Lower lobe of right lung (tissue), 2 donors: Measurements from ENCODE around the gene C9orf50. TPM values are rescaled to one million over a fixed set of nuclear protein-coding genes. Genes with fewer than 3 reads are reported as not detected.

Experiments used
- ATAC-seq, 2 donors: fragments of 200-7000 bp; cut with Tn5 transposase; one replicate each; pipeline ENCODE4 v1.9.1; 2020 to 2022; ENCODE audit warnings: mild to moderate bottlenecking in 2 of 2, moderate library complexity in 2 of 2
- DNase-seq: peaks from one replicate; pipeline ENCODE4 v3.0.0-alpha.2; 2020
- H3K27ac ChIP-seq: fragments of 200-600 bp; one replicate; pipeline ENCODE4 v1.8.0; 2022
- H3K27me3 ChIP-seq: fragments of 200-600 bp; one replicate; pipeline ENCODE4 v1.8.0; 2022; ENCODE audit warnings: low read depth
- H3K36me3 ChIP-seq: fragments of 200-600 bp; one replicate; pipeline ENCODE4 v1.8.0; 2022; ENCODE audit warnings: mild to moderate bottlenecking
- H3K4me1 ChIP-seq: fragments of 200-600 bp; one replicate; pipeline ENCODE4 v1.8.0; 2022
- H3K4me3 ChIP-seq: fragments of 200-600 bp; one replicate; pipeline ENCODE4 v1.8.0; 2022; ENCODE audit warnings: mild to moderate bottlenecking
- H3K9me3 ChIP-seq: fragments of 200-600 bp; one replicate; pipeline ENCODE4 v1.8.0; 2022
- CTCF ChIP-seq: fragments of 200-600 bp; IDR thresholded peaks from one replicate; pipeline ENCODE4 v1.8.0; 2022; ENCODE audit warnings: antibody characterized with exemption, mild to moderate bottlenecking
- intact Hi-C: fragments of 100-400 bp; cut with DNase I; formaldehyde crosslinking; loops from one replicate; pipeline ENCODE4 v1.11.0; 2022
- total RNA-seq: library from RNA; stranded (reverse); fragmentation: NEBNext Ultra II Directional; extraction: Animal tissue kit (Norgen Biotek cat#: 25700); gene quantifications from one replicate; pipeline ENCODE4 v1.2.1, GENCODE V29; 2021
- donor health status: DM: no; HTN: yes; CAD: no; lungs with severe emphysema.

C9orf50 gene
- total RNA-seq, 1 donor from 2014 or later: not detected

GRCh38 chr9:129656795-129657390, 36.0 kb upstream of the C9orf50 start:
- Histone ChIP-seq H3K27me3 (no peaks in the 10 kb centered on the region), H3K9me3 (no peaks in the 10 kb centered on the region), H3K36me3 (no peaks in the 10 kb centered on the region), H3K4me3 (no peak overlapping the region), H3K4me1 (no peaks in the 10 kb centered on the region), H3K27ac (no peak overlapping the region)
- intact Hi-C loops: no loop called here
- no peak for DNase-seq
- TF ChIP-seq CTCF: no peak
- ATAC-seq: no peak

- intact Hi-C loops: no loop called here
- no peaks in the 10 kb centered on the region for H3K9me3 ChIP-seq
- no peaks in the 10 kb centered on the region for H3K4me1 ChIP-seq
- no peak for TF ChIP-seq CTCF
- H3K4me3 ChIP-seq: no peak overlapping the region
- no peak for ATAC-seq
- no peak for DNase-seq
- H3K27me3 ChIP-seq: no peaks in the 10 kb centered on the region
- H3K36me3 ChIP-seq: no peaks in the 10 kb centered on the region
- no peak overlapping the region for H3K27ac ChIP-seq
Observed at GRCh38 chr9:129655696-129656095, 34.8 kb upstream of the C9orf50 start.

- DNase-seq (no peak), ATAC-seq (no peak)
- Histone ChIP-seq H3K27ac (no peak overlapping the region), H3K36me3 (no peaks in the 10 kb centered on the region), H3K4me1 (no peaks in the 10 kb centered on the region), H3K9me3 (no peaks in the 10 kb centered on the region), H3K27me3 (no peaks in the 10 kb centered on the region), H3K4me3 (no peak overlapping the region)
- intact Hi-C loops: no loop called here
- TF ChIP-seq CTCF: no peak
Observed at GRCh38 chr9:129655154-129655553, 34.3 kb upstream of the C9orf50 start.

- ATAC-seq: peak in 1 of 2 donors; percentile 18
- no peak for DNase-seq
- Histone ChIP-seq H3K9me3 (no peaks in the 10 kb centered on the region), H3K4me3 (no peak overlapping the region), H3K27me3 (no peaks in the 10 kb centered on the region), H3K36me3 (no peaks in the 10 kb centered on the region), H3K4me1 (no peaks in the 10 kb centered on the region), H3K27ac (no peak overlapping the region)
- intact Hi-C loops: no loop called here
- TF ChIP-seq CTCF: no peak
Observed at GRCh38 chr9:129654554-129655040, 33.7 kb upstream of the C9orf50 start.

- H3K9me3 ChIP-seq: no peaks in the 10 kb centered on the region
- H3K27ac ChIP-seq: no peak overlapping the region
- no peaks in the 10 kb centered on the region for H3K4me1 ChIP-seq
- H3K36me3 ChIP-seq: no peaks in the 10 kb centered on the region
- ATAC-seq (no peak), DNase-seq (no peak)
- no peak for TF ChIP-seq CTCF
- intact Hi-C loops: no loop called here
- H3K4me3 ChIP-seq: no peak overlapping the region
- H3K27me3 ChIP-seq: peaks cover 5% of the 10 kb centered on the region
Observed at GRCh38 chr9:129653823-129654553, 33.1 kb upstream of the C9orf50 start.
